ENCODE measurements around the gene CCDC38. TPM values are rescaled to one million over a fixed set of nuclear protein-coding genes. Genes with fewer than 3 reads are reported as not detected.
A peak's percentile ranks its signal among the peaks of the same experiment; 100 is the strongest.

The CCDC38 gene
- total and polyA plus RNA-seq, 4 donors, result 0.46 to 1.4 (median 0.93) TPM

GRCh38 chr12:95944108-95944704 lies 1.8 kb upstream of the CCDC38 start:
- Histone ChIP-seq H3K27ac (ENCODE audit: low read depth in 1 of 2, low read length in 2 of 2) (peak overlapping the region; percentile 96 to 100), H3K4me1 (ENCODE audit: control insufficient read depth in 4 of 4, insufficient read depth in 4 of 4, low read length in 3 of 4) (peaks cover 3 to 34% (median 19%) of the 10 kb centered on the region in 4 donors), H3K9ac (ENCODE audit: low read depth in 1 of 2, low read length in 2 of 2) (peak overlapping the region; percentile 75 to 98), H3K27me3 (ENCODE audit: control insufficient read depth in 4 of 4, insufficient read depth in 4 of 4, low read length in 3 of 4) (no peaks in the 10 kb centered on the region), H3K36me3 (ENCODE audit: control insufficient read depth in 4 of 4, insufficient read depth in 3 of 4, low read depth in 1 of 4, low read length in 3 of 4) (no peaks in the 10 kb centered on the region), H3K4me3 (ENCODE audit: low read depth in 1 of 3, low read length in 3 of 3) (peak overlapping the region; percentile 87 to 99 (median 91)), H3K9me3 (ENCODE audit: control insufficient read depth in 4 of 4, low read length in 3 of 4) (no peaks in the 10 kb centered on the region)
- 44% methylated on average over 10 of the region's 10 CpGs for WGBS
- TF ChIP-seq HNF4A (conservative IDR thresholded peaks at IDR 0.05) (peak in 1 of 2 donors; percentile 15), REST (IDR thresholded peaks at IDR 0.05) (peak; percentile 21), MAX (IDR thresholded peaks at IDR 0.05) (no peak), RXRA (IDR thresholded peaks at IDR 0.05) (peak in 1 of 2 donors; percentile 25)
- DNase-seq (ENCODE audit: low spot score), result no peak

GRCh38 chr12:95943330-95943842 lies 972 bp upstream of the CCDC38 start, which contains the start of gene AMDHD1:
AMDHD1 (plus strand) TSS chr12:95943331; CDS start chr12:95943399, 68 bp downstream.
- DNase-seq (ENCODE audit: low spot score), result peak; percentile 52
- Histone ChIP-seq H3K4me1 (ENCODE audit: control insufficient read depth in 4 of 4, insufficient read depth in 4 of 4, low read length in 3 of 4) (peaks cover 3 to 34% (median 19%) of the 10 kb centered on the region in 4 donors), H3K36me3 (ENCODE audit: control insufficient read depth in 4 of 4, insufficient read depth in 3 of 4, low read depth in 1 of 4, low read length in 3 of 4) (no peaks in the 10 kb centered on the region), H3K9me3 (ENCODE audit: control insufficient read depth in 4 of 4, low read length in 3 of 4) (no peaks in the 10 kb centered on the region), H3K27me3 (ENCODE audit: control insufficient read depth in 4 of 4, insufficient read depth in 4 of 4, low read length in 3 of 4) (no peaks in the 10 kb centered on the region), H3K4me3 (ENCODE audit: low read depth in 1 of 3, low read length in 3 of 3) (peak within 1 kb of the TSS; percentile 87 to 99 (median 91)), H3K9ac (ENCODE audit: low read depth in 1 of 2, low read length in 2 of 2) (peak within 1 kb of the TSS; percentile 75 to 98), H3K27ac (ENCODE audit: low read depth in 1 of 2, low read length in 2 of 2) (peak within 1 kb of the TSS; percentile 96 to 100)
- under 1% methylated on average over 38 of the region's 38 CpGs for WGBS
- peak; percentile 12 for TF ChIP-seq CTCF (IDR thresholded peaks at IDR 0.05; ENCODE audit: low read depth, low read length, missing input control)
- TF ChIP-seq RAD21 (IDR thresholded peaks at IDR 0.05), result peak in 1 of 2 donors; percentile 12
- no peak for TF ChIP-seq JUND (IDR thresholded peaks at IDR 0.05)
- no peak for TF ChIP-seq NR2F2 (IDR thresholded peaks at IDR 0.05)

GRCh38 chr12:95942101-95942523 lies 302 bp downstream of the CCDC38 start:
- peak overlapping the region; percentile 87 to 99 (median 91) for H3K4me3 ChIP-seq (ENCODE audit: low read depth in 1 of 3, low read length in 3 of 3)
- WGBS, result 5% methylated on average over 13 of the region's 13 CpGs
- no peaks in the 10 kb centered on the region for H3K36me3 ChIP-seq (ENCODE audit: control insufficient read depth in 4 of 4, insufficient read depth in 3 of 4, low read depth in 1 of 4, low read length in 3 of 4)
- no peaks in the 10 kb centered on the region for H3K9me3 ChIP-seq (ENCODE audit: control insufficient read depth in 4 of 4, low read length in 3 of 4)
- no peak for TF ChIP-seq ZBTB33 (IDR thresholded peaks at IDR 0.05)
- TF ChIP-seq TAF1 (conservative IDR thresholded peaks at IDR 0.05), result peak; percentile 50
- TF ChIP-seq REST (IDR thresholded peaks at IDR 0.05), result no peak
- peak in 1 of 2 donors; percentile 9 for TF ChIP-seq RAD21 (IDR thresholded peaks at IDR 0.05)
- TF ChIP-seq HNF4A (conservative IDR thresholded peaks at IDR 0.05), result no peak
- no peak for TF ChIP-seq HNF4G (IDR thresholded peaks at IDR 0.05)
- peak in 1 of 2 donors; percentile 60 for TF ChIP-seq RXRA (IDR thresholded peaks at IDR 0.05)
- H3K9ac ChIP-seq (ENCODE audit: low read depth in 1 of 2, low read length in 2 of 2), result peak overlapping the region; percentile 75 to 98
- no peak for DNase-seq (ENCODE audit: low spot score)
- H3K4me1 ChIP-seq (ENCODE audit: control insufficient read depth in 4 of 4, insufficient read depth in 4 of 4, low read length in 3 of 4), result peaks cover 3 to 34% (median 19%) of the 10 kb centered on the region in 4 donors
- peak overlapping the region; percentile 96 to 100 for H3K27ac ChIP-seq (ENCODE audit: low read depth in 1 of 2, low read length in 2 of 2)
- H3K27me3 ChIP-seq (ENCODE audit: control insufficient read depth in 4 of 4, insufficient read depth in 4 of 4, low read length in 3 of 4), result no peaks in the 10 kb centered on the region
